ENCODE data around the gene USP35. TPM values are rescaled to one million over a fixed set of nuclear protein-coding genes. Genes with fewer than 3 reads are reported as not detected.
A peak's percentile ranks its signal among the peaks of the same experiment; 100 is the strongest.
"Not testable (repeated sequence)": the region's sequence is repeated elsewhere in the genome, so short reads cannot be mapped to it uniquely, and the experiment has no call there.

Gene USP35
- total and polyA plus RNA-seq, 12 donors, result 3.6 to 7.3 (median 5.2) TPM

DNA sequence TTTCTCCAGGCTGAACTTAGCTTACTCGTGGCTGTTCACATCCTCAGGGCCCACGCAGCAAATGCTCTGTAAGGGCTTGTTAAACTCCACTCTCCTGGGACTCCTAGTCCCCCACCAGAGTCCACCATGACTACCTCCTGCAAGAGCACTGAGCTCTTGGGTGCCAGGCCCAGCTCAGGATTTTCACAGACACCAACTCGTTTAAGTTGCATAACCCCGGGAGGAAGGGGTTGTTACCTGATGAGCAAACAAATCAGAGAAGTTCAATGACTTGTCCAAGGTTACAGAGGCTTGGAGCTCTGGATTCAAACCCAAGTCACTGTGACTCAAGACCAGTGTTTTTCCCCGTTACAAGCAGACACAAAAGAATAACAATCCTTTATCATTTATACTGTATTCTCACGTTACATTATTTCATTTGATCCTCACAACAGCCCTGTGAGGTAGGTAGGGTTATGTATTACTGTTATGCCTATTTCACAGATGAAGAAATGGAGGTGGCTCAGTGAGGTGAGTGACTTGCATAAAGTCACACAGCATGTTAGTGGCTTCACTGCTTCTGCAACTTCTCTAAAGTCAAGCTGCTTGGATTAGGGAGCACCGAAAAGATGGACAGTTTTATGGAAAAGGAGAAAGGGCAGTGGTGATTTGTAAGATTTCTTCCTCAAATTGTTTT lies 17.7 kb upstream of the USP35 start:
- DNase-seq, result no peak
- peaks cover 14 to 37% (median 28%) of the 10 kb centered on the region in 9 donors for H3K4me1 ChIP-seq
- H3K36me3 ChIP-seq, result peaks cover 0 to 34% (median 9%) of the 10 kb centered on the region in 9 donors
- intact Hi-C loops (cut with DNase I), result loop anchor here in 1 of 10 donors (1.0 kb wide), 1 partner anchor 31 kb away; no protein-coding TSS in a partner anchor
- peak overlapping the region in 4 of 10 donors; percentile 1 to 92 (median 89) for H3K27ac ChIP-seq
- H3K9me3 ChIP-seq, result no peaks in the 10 kb centered on the region
- H3K27me3 ChIP-seq, result no peaks in the 10 kb centered on the region
- WGBS, 2 donors, result 85 to 88% methylated on average over 7 of the region's 7 CpGs
- TF ChIP-seq, protein P1, sequence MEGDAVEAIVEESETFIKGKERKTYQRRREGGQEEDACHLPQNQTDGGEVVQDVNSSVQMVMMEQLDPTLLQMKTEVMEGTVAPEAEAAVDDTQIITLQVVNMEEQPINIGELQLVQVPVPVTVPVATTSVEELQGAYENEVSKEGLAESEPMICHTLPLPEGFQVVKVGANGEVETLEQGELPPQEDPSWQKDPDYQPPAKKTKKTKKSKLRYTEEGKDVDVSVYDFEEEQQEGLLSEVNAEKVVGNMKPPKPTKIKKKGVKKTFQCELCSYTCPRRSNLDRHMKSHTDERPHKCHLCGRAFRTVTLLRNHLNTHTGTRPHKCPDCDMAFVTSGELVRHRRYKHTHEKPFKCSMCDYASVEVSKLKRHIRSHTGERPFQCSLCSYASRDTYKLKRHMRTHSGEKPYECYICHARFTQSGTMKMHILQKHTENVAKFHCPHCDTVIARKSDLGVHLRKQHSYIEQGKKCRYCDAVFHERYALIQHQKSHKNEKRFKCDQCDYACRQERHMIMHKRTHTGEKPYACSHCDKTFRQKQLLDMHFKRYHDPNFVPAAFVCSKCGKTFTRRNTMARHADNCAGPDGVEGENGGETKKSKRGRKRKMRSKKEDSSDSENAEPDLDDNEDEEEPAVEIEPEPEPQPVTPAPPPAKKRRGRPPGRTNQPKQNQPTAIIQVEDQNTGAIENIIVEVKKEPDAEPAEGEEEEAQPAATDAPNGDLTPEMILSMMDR (IDR thresholded peaks at IDR 0.05), result no peak
- H3K4me3 ChIP-seq, result no peak overlapping the region
- no peak for ATAC-seq

- H3K36me3 ChIP-seq, result peaks cover 0 to 38% (median 9%) of the 10 kb centered on the region in 9 donors
- intact Hi-C loops (cut with DNase I), result loop anchor here in 1 of 10 donors (2.0 kb wide), 1 partner anchor 15 kb away; no protein-coding TSS in a partner anchor
- H3K4me1 ChIP-seq, result peaks cover 14 to 34% (median 23%) of the 10 kb centered on the region in 9 donors
- no peaks in the 10 kb centered on the region for H3K27me3 ChIP-seq
- no peak for ATAC-seq
- TF ChIP-seq, protein P1 (IDR thresholded peaks at IDR 0.05), result no peak
- H3K4me3 ChIP-seq, result no peak overlapping the region
- peak overlapping the region in 1 of 10 donors; percentile 1 for H3K27ac ChIP-seq
- no peak for DNase-seq
- no peaks in the 10 kb centered on the region for H3K9me3 ChIP-seq
- WGBS, 2 donors, result 94% methylated on average over 6 of the region's 6 CpGs
Measured at GRCh38 chr11:78171951-78172350, 16.8 kb upstream of the USP35 start.

GRCh38 chr11:78175862-78176261 lies 12.9 kb upstream of the USP35 start:
- ATAC-seq; H3K27ac ChIP-seq; H3K4me3 ChIP-seq; intact Hi-C loops (cut with DNase I); H3K4me1 ChIP-seq; H3K9me3 ChIP-seq; DNase-seq; H3K27me3 ChIP-seq: not testable (repeated sequence)
- 97% methylated on average over 3 of the region's 3 CpGs for WGBS, 2 donors
- peaks cover 0 to 44% (median 9%) of the 10 kb centered on the region in 9 donors for H3K36me3 ChIP-seq

GRCh38 chr11:78176605-78177141 lies 12.0 kb upstream of the USP35 start:
- no peak overlapping the region for H3K27ac ChIP-seq
- TF ChIP-seq, protein P1 (IDR thresholded peaks at IDR 0.05), result no peak
- H3K27me3 ChIP-seq, result no peaks in the 10 kb centered on the region
- intact Hi-C loops (cut with DNase I), result no loop called here
- no peak overlapping the region for H3K4me3 ChIP-seq
- peaks cover 0 to 9% (median 0%) of the 10 kb centered on the region in 9 donors for H3K4me1 ChIP-seq
- H3K9me3 ChIP-seq, result peaks cover 0 to 5% (median 0%) of the 10 kb centered on the region in 11 donors
- 93 to 94% methylated on average over 10 of the region's 10 CpGs for WGBS, 2 donors
- ATAC-seq (no peak), DNase-seq (no peak)
- peaks cover 0 to 44% (median 9%) of the 10 kb centered on the region in 9 donors for H3K36me3 ChIP-seq

GRCh38 chr11:78177216-78177615 lies 11.5 kb upstream of the USP35 start:
- TF ChIP-seq, protein P1 (IDR thresholded peaks at IDR 0.05), result no peak
- 91 to 93% methylated on average over 7 of the region's 7 CpGs for WGBS, 2 donors
- no peaks in the 10 kb centered on the region for H3K27me3 ChIP-seq
- intact Hi-C loops (cut with DNase I), result no loop called here
- no peak overlapping the region for H3K27ac ChIP-seq
- H3K4me1 ChIP-seq, result peaks cover 0 to 9% (median 0%) of the 10 kb centered on the region in 9 donors
- peaks cover 0 to 5% (median 0%) of the 10 kb centered on the region in 11 donors for H3K9me3 ChIP-seq
- H3K36me3 ChIP-seq, result peaks cover 0 to 40% (median 9%) of the 10 kb centered on the region in 9 donors
- ATAC-seq, result no peak
- no peak overlapping the region for H3K4me3 ChIP-seq
- DNase-seq, result no peak

Data from heart right ventricle (tissue), 16 donors.